MM.1S (cell line): ENCODE measurements around the gene ZNF438.

ENCODE experiments used
- EZH2 ChIP-seq: fragments of 300-600 bp; sonication (generic); optimal IDR thresholded peaks from 2 replicates; pipeline ENCODE3; 2017; ENCODE audit warnings: low read depth, mild to moderate bottlenecking, antibody characterized with exemption, low read length, mixed read lengths
- TF ChIP-seq, protein P1 (sequence below): fragments of 300-600 bp; sonication (generic); IDR thresholded peaks from 2 replicates; pipeline ENCODE4 v1.5.1; 2016; ENCODE audit warnings: antibody characterized with exemption, low read length, mixed read lengths

DNA sequence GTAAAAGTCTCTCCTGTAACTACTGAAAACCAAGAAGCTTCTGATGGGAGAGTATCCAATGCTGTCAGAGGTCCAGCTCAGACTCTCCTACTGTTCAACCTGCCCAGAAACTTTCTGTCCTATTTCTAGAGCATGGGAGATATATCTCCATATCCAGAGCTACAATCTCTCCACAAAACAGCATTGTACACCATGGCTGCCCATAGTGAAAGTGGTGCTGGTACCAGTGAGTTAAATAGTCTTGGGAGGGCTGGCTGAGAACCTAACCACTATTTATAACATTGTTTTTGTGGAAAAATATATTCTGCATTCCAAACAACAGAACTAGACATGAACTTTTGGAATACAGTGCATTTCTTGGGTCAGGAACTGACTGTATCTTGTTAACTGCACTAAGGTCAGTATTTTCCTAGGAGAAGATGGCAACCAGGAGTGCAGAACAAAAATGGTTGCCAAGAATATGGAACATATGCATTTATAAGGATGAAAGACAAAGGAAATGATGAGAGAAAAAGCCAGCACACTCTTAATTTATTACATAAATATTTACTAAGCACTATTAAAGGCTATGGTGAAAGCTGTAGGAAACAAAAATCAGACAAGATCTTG, 91.9 kb downstream of the ZNF438 start:
- TF ChIP-seq, protein P1, sequence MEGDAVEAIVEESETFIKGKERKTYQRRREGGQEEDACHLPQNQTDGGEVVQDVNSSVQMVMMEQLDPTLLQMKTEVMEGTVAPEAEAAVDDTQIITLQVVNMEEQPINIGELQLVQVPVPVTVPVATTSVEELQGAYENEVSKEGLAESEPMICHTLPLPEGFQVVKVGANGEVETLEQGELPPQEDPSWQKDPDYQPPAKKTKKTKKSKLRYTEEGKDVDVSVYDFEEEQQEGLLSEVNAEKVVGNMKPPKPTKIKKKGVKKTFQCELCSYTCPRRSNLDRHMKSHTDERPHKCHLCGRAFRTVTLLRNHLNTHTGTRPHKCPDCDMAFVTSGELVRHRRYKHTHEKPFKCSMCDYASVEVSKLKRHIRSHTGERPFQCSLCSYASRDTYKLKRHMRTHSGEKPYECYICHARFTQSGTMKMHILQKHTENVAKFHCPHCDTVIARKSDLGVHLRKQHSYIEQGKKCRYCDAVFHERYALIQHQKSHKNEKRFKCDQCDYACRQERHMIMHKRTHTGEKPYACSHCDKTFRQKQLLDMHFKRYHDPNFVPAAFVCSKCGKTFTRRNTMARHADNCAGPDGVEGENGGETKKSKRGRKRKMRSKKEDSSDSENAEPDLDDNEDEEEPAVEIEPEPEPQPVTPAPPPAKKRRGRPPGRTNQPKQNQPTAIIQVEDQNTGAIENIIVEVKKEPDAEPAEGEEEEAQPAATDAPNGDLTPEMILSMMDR = no peak
- no peak for TF ChIP-seq EZH2
